ENCODE data around the gene CUZD1. TPM values are rescaled to one million over a fixed set of nuclear protein-coding genes. Genes with fewer than 3 reads are reported as not detected.

The CUZD1 gene
- polyA plus RNA-seq, 1 of the 3 experiments (the other 2 are of a cell fraction): 0.89 TPM

DNA sequence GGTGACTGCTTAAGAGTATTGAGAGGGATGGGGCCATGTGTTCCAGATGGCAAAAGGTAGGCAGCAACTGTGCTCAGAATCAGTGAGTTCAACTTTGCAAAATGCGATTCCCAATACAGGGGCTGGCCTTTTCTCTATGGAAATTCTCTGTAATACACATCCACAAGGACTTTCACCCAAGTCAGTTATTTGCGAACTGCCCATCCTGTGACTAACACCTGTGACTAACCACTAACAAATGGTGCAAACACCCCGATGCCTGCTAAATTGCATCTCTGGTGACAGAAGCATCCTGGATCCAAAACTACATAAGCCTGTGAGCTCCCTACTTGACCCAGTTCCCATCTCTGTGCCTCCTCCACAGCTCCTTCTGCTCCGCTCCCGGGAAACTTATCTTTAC, 9.0 kb upstream of the CUZD1 start (continued):
- TF ChIP-seq, protein P1, sequence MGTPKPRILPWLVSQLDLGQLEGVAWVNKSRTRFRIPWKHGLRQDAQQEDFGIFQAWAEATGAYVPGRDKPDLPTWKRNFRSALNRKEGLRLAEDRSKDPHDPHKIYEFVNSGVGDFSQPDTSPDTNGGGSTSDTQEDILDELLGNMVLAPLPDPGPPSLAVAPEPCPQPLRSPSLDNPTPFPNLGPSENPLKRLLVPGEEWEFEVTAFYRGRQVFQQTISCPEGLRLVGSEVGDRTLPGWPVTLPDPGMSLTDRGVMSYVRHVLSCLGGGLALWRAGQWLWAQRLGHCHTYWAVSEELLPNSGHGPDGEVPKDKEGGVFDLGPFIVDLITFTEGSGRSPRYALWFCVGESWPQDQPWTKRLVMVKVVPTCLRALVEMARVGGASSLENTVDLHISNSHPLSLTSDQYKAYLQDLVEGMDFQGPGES (IDR thresholded peaks at IDR 0.05; ENCODE audit: low read depth, low read length): no peak
- no peak for TF ChIP-seq FOXM1 (IDR thresholded peaks at IDR 0.05; ENCODE audit: low read depth)
- no peak for TF ChIP-seq FOXJ3 (CRISPR knock-in tag; IDR thresholded peaks at IDR 0.05)
- 0 out of 2 replicates have a peak, but pooled peaks have one; percentile 22 for TF ChIP-seq MEF2A (IDR thresholded peaks at IDR 0.05; ENCODE audit: borderline replicate concordance, low read depth)

DNA sequence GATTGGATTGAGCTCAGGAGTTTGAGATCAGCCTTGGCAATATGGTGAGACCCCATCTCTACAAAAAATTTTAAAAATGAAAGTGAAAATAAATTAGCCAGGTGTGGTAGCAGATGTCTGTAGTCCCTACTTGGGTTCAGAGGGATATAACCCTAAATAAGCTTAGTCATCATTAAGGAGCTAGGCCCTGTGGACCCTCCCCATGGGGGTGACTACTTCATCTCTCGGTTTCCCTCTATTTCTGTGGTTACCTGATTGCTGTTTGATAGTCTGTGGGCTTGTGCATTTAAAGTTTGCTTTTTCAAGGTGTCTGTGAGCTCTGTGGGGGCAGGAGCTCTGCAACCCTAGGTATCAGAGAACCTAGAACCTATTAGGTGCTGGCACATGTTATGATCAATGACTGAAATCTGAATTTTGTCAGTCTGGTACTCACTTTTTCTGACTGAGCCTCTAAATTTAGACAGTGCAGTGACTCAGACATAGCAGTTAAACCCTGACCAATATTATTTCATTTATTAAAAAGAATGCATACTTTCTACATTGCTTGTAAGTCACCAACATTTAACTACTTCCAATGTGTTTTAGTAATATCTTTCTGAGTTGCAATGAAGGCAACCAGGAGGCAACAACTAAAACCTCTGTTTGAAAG, 8.1 kb upstream of the CUZD1 start:
- Histone ChIP-seq H2AFZ (ENCODE audit: low read depth) (no peak overlapping the region), H3K79me2 (ENCODE audit: insufficient read depth) (peaks cover 29% of the 10 kb centered on the region; the same call in 1 of the 2 replicates), H3K9ac (peak overlapping the region; percentile 54), H3K4me2 (peak overlapping the region; percentile 65), H3F3A (replicated peaks; ENCODE audit: insufficient read depth) (peaks cover 22% of the 10 kb centered on the region), H3K4me1 (ENCODE audit: control insufficient read depth in 1 of 2, insufficient read depth in 2 of 2, low read depth in 1 of 2, low read length in 1 of 2) (peaks cover 0 to 21% of the 10 kb centered on the region in 2 experiments; a peak in 2 of 4 replicates), H3K27ac (ENCODE audit: low read depth in 2 of 2, low read length in 1 of 2) (peak overlapping the region in 1 of 2 experiments; percentile 83; a peak in 2 of 4 replicates), H4K20me1 (ENCODE audit: insufficient read depth) (no peaks in the 10 kb centered on the region), H3K27me3 (ENCODE audit: insufficient read depth) (no peaks in the 10 kb centered on the region), H3K9me2 (no peaks in the 10 kb centered on the region), H3K4me3 (ENCODE audit: low read depth in 2 of 2, low read length in 1 of 2) (peak overlapping the region in 1 of 2 experiments; percentile 38; a peak in 1 of 4 replicates), H3K9me3 (no peaks in the 10 kb centered on the region), H3K36me3 (replicated peaks in 1 of 2; ENCODE audit: control insufficient read depth in 1 of 2, insufficient read depth in 2 of 2, low read length in 1 of 2) (peaks cover 0 to 3% of the 10 kb centered on the region in 2 experiments)
- no peak for DNase-seq
- ChIA-PET CTCF (no interaction called here), POLR2A (no interaction called here)
- 90% methylated on average over 1 of the region's 1 CpG for WGBS (ENCODE audit: low lambda C conversion rate)
- TF ChIP-seq TEAD4 (IDR thresholded peaks at IDR 0.05; ENCODE audit: borderline replicate concordance, insufficient read depth) (no peak), GATA2 (CRISPR knock-in tag; IDR thresholded peaks at IDR 0.05) (no peak), FOSL2 (IDR thresholded peaks at IDR 0.05; ENCODE audit: borderline replicate concordance, low read depth) (peak; percentile 47; the same call in 1 of the 2 replicates), FOXJ3 (CRISPR knock-in tag; IDR thresholded peaks at IDR 0.05) (no peak), MEF2A (IDR thresholded peaks at IDR 0.05; ENCODE audit: borderline replicate concordance, low read depth) (peak; percentile 63; the same call in 1 of the 2 replicates), YY1 (IDR thresholded peaks at IDR 0.05; ENCODE audit: low read depth) (no peak), RFX5 (IDR thresholded peaks at IDR 0.05; ENCODE audit: low read length) (no peak), SIN3A (IDR thresholded peaks at IDR 0.05; ENCODE audit: borderline replicate concordance, low read depth, low read length) (no peak), SMC3 (IDR thresholded peaks at IDR 0.05; ENCODE audit: low read depth, low read length) (no peak), POLR2AphosphoS5 (IDR thresholded peaks at IDR 0.05; ENCODE audit: low read depth, low read length) (no peak), TCF12 (IDR thresholded peaks at IDR 0.05) (no peak), NFIC (IDR thresholded peaks at IDR 0.05; ENCODE audit: borderline replicate concordance) (no peak), RXRA (IDR thresholded peaks at IDR 0.05; ENCODE audit: borderline replicate concordance, low read depth) (no peak), EP300 (IDR thresholded peaks at IDR 0.05; ENCODE audit: borderline replicate concordance in 1 of 2, low read depth in 1 of 2, low read length in 1 of 2) (peak in 1 of 2 experiments; percentile 50; a peak in 1 of 4 replicates), CHD2 (IDR thresholded peaks at IDR 0.05; ENCODE audit: low read length, partially characterized antibody) (no peak), GABPA (IDR thresholded peaks at IDR 0.05; ENCODE audit: low read depth) (no peak), ELF1 (IDR thresholded peaks at IDR 0.05) (no peak)
- TF ChIP-seq, protein P2, sequence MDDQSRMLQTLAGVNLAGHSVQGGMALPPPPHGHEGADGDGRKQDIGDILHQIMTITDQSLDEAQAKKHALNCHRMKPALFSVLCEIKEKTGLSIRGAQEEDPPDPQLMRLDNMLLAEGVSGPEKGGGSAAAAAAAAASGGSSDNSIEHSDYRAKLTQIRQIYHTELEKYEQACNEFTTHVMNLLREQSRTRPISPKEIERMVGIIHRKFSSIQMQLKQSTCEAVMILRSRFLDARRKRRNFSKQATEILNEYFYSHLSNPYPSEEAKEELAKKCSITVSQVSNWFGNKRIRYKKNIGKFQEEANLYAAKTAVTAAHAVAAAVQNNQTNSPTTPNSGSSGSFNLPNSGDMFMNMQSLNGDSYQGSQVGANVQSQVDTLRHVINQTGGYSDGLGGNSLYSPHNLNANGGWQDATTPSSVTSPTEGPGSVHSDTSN (IDR thresholded peaks at IDR 0.05): peak; percentile 71
- TF ChIP-seq, protein P1 (IDR thresholded peaks at IDR 0.05; ENCODE audit: low read depth, low read length): no peak
- TF ChIP-seq, protein P3, sequence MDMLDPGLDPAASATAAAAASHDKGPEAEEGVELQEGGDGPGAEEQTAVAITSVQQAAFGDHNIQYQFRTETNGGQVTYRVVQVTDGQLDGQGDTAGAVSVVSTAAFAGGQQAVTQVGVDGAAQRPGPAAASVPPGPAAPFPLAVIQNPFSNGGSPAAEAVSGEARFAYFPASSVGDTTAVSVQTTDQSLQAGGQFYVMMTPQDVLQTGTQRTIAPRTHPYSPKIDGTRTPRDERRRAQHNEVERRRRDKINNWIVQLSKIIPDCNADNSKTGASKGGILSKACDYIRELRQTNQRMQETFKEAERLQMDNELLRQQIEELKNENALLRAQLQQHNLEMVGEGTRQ (IDR thresholded peaks at IDR 0.05; ENCODE audit: borderline replicate concordance, low read depth, low read length): no peak
- TF ChIP-seq, protein P4, sequence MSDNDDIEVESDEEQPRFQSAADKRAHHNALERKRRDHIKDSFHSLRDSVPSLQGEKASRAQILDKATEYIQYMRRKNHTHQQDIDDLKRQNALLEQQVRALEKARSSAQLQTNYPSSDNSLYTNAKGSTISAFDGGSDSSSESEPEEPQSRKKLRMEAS (IDR thresholded peaks at IDR 0.05; ENCODE audit: low read depth): no peak
- TF ChIP-seq, protein P5, sequence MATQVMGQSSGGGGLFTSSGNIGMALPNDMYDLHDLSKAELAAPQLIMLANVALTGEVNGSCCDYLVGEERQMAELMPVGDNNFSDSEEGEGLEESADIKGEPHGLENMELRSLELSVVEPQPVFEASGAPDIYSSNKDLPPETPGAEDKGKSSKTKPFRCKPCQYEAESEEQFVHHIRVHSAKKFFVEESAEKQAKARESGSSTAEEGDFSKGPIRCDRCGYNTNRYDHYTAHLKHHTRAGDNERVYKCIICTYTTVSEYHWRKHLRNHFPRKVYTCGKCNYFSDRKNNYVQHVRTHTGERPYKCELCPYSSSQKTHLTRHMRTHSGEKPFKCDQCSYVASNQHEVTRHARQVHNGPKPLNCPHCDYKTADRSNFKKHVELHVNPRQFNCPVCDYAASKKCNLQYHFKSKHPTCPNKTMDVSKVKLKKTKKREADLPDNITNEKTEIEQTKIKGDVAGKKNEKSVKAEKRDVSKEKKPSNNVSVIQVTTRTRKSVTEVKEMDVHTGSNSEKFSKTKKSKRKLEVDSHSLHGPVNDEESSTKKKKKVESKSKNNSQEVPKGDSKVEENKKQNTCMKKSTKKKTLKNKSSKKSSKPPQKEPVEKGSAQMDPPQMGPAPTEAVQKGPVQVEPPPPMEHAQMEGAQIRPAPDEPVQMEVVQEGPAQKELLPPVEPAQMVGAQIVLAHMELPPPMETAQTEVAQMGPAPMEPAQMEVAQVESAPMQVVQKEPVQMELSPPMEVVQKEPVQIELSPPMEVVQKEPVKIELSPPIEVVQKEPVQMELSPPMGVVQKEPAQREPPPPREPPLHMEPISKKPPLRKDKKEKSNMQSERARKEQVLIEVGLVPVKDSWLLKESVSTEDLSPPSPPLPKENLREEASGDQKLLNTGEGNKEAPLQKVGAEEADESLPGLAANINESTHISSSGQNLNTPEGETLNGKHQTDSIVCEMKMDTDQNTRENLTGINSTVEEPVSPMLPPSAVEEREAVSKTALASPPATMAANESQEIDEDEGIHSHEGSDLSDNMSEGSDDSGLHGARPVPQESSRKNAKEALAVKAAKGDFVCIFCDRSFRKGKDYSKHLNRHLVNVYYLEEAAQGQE (IDR thresholded peaks at IDR 0.05; ENCODE audit: low read depth, low read length): no peak

Data from SK-N-SH (cell line).